ELR (cell line): ENCODE measurements around the gene HNRNPA1L2.
"Not testable (repeated sequence)": the region's sequence is repeated elsewhere in the genome, so short reads cannot be mapped to it uniquely, and the experiment has no call there.

Experiments used
- DNase-seq: peaks from one replicate; pipeline ENCODE4 v3.0.0-alpha.2; 2015; ENCODE audit warnings: low read depth

The HNRNPA1L2 gene

GRCh38 chr13:52646967-52647366, 4.7 kb downstream of the HNRNPA1L2 start:
- no peak for DNase-seq

GRCh38 chr13:52650731-52651130, 8.5 kb downstream of the HNRNPA1L2 start:
- DNase-seq, result no peak

GRCh38 chr13:52651897-52652195, 9.6 kb downstream of the HNRNPA1L2 start:
- no peak for DNase-seq

- DNase-seq, result peak; percentile 97
These were observed 10.2 kb downstream of the HNRNPA1L2 start, which contains the start of gene SUGT1 for GRCh38 chr13:52652196-52652979. SUGT1 (plus strand) TSS chr13:52652836; CDS start chr13:52652921, 85 bp downstream.

GRCh38 chr13:52652980-52653303, 10.7 kb downstream of the HNRNPA1L2 start:
- no peak for DNase-seq

GRCh38 chr13:52659340-52659739, 17.1 kb downstream of the HNRNPA1L2 start:
- DNase-seq, result no peak

GRCh38 chr13:52664272-52664671, 22.0 kb downstream of the HNRNPA1L2 start:
- no peak for DNase-seq

- DNase-seq, result peak; percentile 66
These were observed 23.1 kb downstream of the HNRNPA1L2 start for GRCh38 chr13:52665325-52665724.

GRCh38 chr13:52669677-52670076, 27.4 kb downstream of the HNRNPA1L2 start:
- DNase-seq, result no peak

- DNase-seq, result no peak
These were observed 28.5 kb downstream of the HNRNPA1L2 start for GRCh38 chr13:52670726-52671125.

- DNase-seq, result no peak
These were observed 31.2 kb downstream of the HNRNPA1L2 start for GRCh38 chr13:52673465-52673864.

- DNase-seq, result no peak
These were observed 35.6 kb downstream of the HNRNPA1L2 start for GRCh38 chr13:52677823-52678222.

- DNase-seq, result not testable (repeated sequence)
These were observed 43.6 kb downstream of the HNRNPA1L2 start for GRCh38 chr13:52685806-52686205.

- DNase-seq, result no peak
These were observed 44.1 kb downstream of the HNRNPA1L2 start for GRCh38 chr13:52686376-52686775.
